ENCODE results near the gene HTR1D.
"Not testable (repeated sequence)": the region's sequence is repeated elsewhere in the genome, so short reads cannot be mapped to it uniquely, and the experiment has no call there.

Gene HTR1D

DNA sequence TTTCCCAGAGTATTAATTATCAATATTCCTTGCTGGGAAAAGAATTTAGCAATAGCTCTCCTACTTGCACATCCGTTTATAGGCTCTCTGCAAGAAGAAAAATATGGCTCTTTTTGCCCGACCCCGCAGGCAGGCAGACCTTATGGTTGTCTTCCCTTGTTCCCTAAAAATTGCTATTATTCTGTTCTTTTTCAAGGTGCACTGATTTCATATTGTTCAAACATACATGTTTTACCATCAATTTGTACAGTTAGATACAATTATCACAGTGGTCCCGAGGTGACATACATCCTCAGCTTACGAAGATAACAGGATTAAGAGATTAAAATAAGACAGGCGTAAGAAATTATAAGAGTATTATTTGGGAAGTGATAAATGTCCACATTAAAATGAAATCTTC, 6.7 kb upstream of the HTR1D start:
- not testable (repeated sequence) for H3K79me2 ChIP-seq (ENCODE audit: control insufficient read depth, insufficient read depth, low read length, poor library complexity); H2AK5ac ChIP-seq (ENCODE audit: low read length); H3K27me3 ChIP-seq (ENCODE audit: insufficient read depth, low read length); H3K9me3 ChIP-seq (ENCODE audit: insufficient read depth, low read depth, low read length); H4K12ac ChIP-seq (ENCODE audit: low read depth, low read length); H3K27ac ChIP-seq (ENCODE audit: low read depth, low read length); H3K23ac ChIP-seq (ENCODE audit: low read length); H3K4me3 ChIP-seq (ENCODE audit: low read depth, low read length); H2BK12ac ChIP-seq (ENCODE audit: low read length); DNase-seq; H3K9ac ChIP-seq (ENCODE audit: low read length); H3K79me1 ChIP-seq (ENCODE audit: low read length); H3K36me3 ChIP-seq (ENCODE audit: control insufficient read depth in 1 of 2, insufficient read depth in 2 of 2, low read length in 2 of 2); H4K91ac ChIP-seq (ENCODE audit: low read depth, low read length); H3K4me1 ChIP-seq (ENCODE audit: control insufficient read depth in 1 of 2, insufficient read depth in 2 of 2, low read length in 2 of 2); H2BK120ac ChIP-seq (ENCODE audit: insufficient read depth, low read length, poor library complexity); H3K4me2 ChIP-seq (ENCODE audit: low read length); H2AFZ ChIP-seq (ENCODE audit: insufficient read depth, low read length, poor library complexity); H3K4ac ChIP-seq (ENCODE audit: low read depth, low read length); H4K8ac ChIP-seq (ENCODE audit: low read depth, low read length); H2BK5ac ChIP-seq (ENCODE audit: low read depth, low read length, poor library complexity); H3K14ac ChIP-seq (ENCODE audit: low read length); H3K18ac ChIP-seq (ENCODE audit: low read length)
- WGBS (ENCODE audit: extremely low coverage, insufficient coverage, insufficient read length), result no CpG with 5 or more reads among the region's 6 CpGs

DNA sequence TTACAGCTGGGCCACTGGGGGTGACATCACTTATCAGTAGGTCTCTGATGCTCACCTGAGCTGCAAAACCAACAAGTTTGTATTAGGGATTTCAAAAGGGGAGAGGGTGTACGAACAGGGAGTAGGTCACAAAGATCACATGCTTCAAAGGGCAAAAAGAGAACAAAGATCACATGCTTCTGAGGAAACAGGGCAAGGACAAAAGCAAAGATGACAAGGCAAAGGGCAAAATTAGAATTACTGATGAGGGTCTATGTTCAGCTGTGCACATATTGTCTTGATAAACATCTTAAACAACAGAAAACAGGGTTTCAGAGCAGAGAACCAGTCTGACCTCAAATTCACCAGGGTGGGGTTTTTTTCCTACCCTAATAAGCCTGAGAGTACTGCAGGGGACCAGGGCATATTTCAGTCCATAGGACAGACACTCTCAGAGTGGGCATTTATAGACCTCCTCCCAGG, 6.2 kb upstream of the HTR1D start:
- H3K27me3 ChIP-seq (ENCODE audit: insufficient read depth, low read length); H3K23ac ChIP-seq (ENCODE audit: low read length): not testable (repeated sequence)
- no CpG with 5 or more reads among the region's 1 CpG for WGBS (ENCODE audit: extremely low coverage, insufficient coverage, insufficient read length)

DNA sequence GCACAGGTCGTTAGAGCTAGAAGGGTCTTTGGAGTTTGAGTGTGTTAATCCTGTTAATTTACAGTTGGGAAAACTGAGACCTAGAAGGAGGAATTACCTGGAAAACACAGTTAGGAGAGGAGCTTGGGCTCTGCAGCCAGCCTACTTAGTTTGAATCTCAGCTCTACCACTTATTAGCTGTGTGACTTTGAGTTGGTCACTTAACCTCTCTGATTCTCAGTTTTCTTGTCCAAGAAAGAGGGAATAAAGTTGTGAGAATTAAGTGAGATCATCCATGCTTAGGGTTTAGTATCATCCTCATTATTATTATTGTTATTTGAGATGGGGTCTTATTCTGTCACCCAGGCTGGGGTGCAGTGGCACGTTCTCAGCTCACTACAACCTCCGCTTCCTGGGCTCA, 5.4 kb upstream of the HTR1D start:
- H3K9me3 ChIP-seq (ENCODE audit: insufficient read depth, low read depth, low read length), result peaks cover 3% of the 10 kb centered on the region
- no CpG with 5 or more reads among the region's 3 CpGs for WGBS (ENCODE audit: extremely low coverage, insufficient coverage, insufficient read length)
- H4K12ac ChIP-seq (ENCODE audit: low read depth, low read length), result no peak overlapping the region
- H3K18ac ChIP-seq (ENCODE audit: low read length), result no peak overlapping the region
- H2AFZ ChIP-seq (ENCODE audit: insufficient read depth, low read length, poor library complexity), result no peak overlapping the region
- no peak overlapping the region for H2BK12ac ChIP-seq (ENCODE audit: low read length)
- H4K8ac ChIP-seq (ENCODE audit: low read depth, low read length), result no peak overlapping the region
- H3K36me3 ChIP-seq (ENCODE audit: control insufficient read depth in 1 of 2, insufficient read depth in 2 of 2, low read length in 2 of 2), result no peaks in the 10 kb centered on the region
- no peak overlapping the region for H3K4me2 ChIP-seq (ENCODE audit: low read length)
- H4K91ac ChIP-seq (ENCODE audit: low read depth, low read length), result no peak overlapping the region
- no peak overlapping the region for H2BK5ac ChIP-seq (ENCODE audit: low read depth, low read length, poor library complexity)
- H3K4me1 ChIP-seq (ENCODE audit: control insufficient read depth in 1 of 2, insufficient read depth in 2 of 2, low read length in 2 of 2), result peaks cover 0 to 3% of the 10 kb centered on the region in 2 experiments
- no peaks in the 10 kb centered on the region for H3K79me1 ChIP-seq (ENCODE audit: low read length)
- H3K27me3 ChIP-seq (ENCODE audit: insufficient read depth, low read length), result peaks cover under 1% of the 10 kb centered on the region
- no peak overlapping the region for H2AK5ac ChIP-seq (ENCODE audit: low read length)
- no peaks in the 10 kb centered on the region for H3K79me2 ChIP-seq (ENCODE audit: control insufficient read depth, insufficient read depth, low read length, poor library complexity)
- H3K9ac ChIP-seq (ENCODE audit: low read length), result no peak overlapping the region
- DNase-seq, result no peak
- no peak overlapping the region for H2BK120ac ChIP-seq (ENCODE audit: insufficient read depth, low read length, poor library complexity)
- no peak overlapping the region for H3K14ac ChIP-seq (ENCODE audit: low read length)
- H3K27ac ChIP-seq (ENCODE audit: low read depth, low read length), result no peak overlapping the region
- no peak overlapping the region for H3K4ac ChIP-seq (ENCODE audit: low read depth, low read length)
- no peak overlapping the region for H3K23ac ChIP-seq (ENCODE audit: low read length)
- H3K4me3 ChIP-seq (ENCODE audit: low read depth, low read length), result no peak overlapping the region

More for the DNA sequence above, 6.2 kb upstream of the HTR1D start:
- H2BK120ac ChIP-seq (ENCODE audit: insufficient read depth, low read length, poor library complexity); H3K4me3 ChIP-seq (ENCODE audit: low read depth, low read length); H4K91ac ChIP-seq (ENCODE audit: low read depth, low read length); H3K14ac ChIP-seq (ENCODE audit: low read length); H3K18ac ChIP-seq (ENCODE audit: low read length); H3K4me2 ChIP-seq (ENCODE audit: low read length); H2AFZ ChIP-seq (ENCODE audit: insufficient read depth, low read length, poor library complexity); DNase-seq; H3K4ac ChIP-seq (ENCODE audit: low read depth, low read length); H2AK5ac ChIP-seq (ENCODE audit: low read length); H4K12ac ChIP-seq (ENCODE audit: low read depth, low read length); H2BK5ac ChIP-seq (ENCODE audit: low read depth, low read length, poor library complexity); H2BK12ac ChIP-seq (ENCODE audit: low read length); H3K9ac ChIP-seq (ENCODE audit: low read length); H3K79me2 ChIP-seq (ENCODE audit: control insufficient read depth, insufficient read depth, low read length, poor library complexity); H3K79me1 ChIP-seq (ENCODE audit: low read length); H3K4me1 ChIP-seq (ENCODE audit: control insufficient read depth in 1 of 2, insufficient read depth in 2 of 2, low read length in 2 of 2); H3K36me3 ChIP-seq (ENCODE audit: control insufficient read depth in 1 of 2, insufficient read depth in 2 of 2, low read length in 2 of 2); H4K8ac ChIP-seq (ENCODE audit: low read depth, low read length); H3K27ac ChIP-seq (ENCODE audit: low read depth, low read length); H3K9me3 ChIP-seq (ENCODE audit: insufficient read depth, low read depth, low read length): not testable (repeated sequence)

DNA sequence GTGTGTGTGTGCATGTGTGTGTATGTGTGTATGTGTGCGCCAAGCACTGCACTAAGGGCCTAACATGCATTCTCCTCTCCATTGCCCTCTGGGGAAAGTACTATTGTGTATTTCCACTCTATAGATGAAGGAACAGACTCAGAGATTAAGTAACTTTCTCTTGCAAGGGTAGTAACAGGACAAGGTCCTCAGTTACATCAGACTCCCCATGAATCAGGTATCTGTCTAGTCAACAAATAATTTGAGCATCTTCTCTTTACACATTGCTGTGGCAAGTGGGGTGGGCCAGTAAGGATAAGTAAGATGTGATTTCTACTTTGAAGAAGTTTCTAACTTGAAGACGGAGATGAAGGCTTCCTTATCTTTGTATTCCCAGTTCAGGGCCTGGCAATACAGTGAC, 5.0 kb upstream of the HTR1D start:
- Histone ChIP-seq H3K18ac (ENCODE audit: low read length) (no peak overlapping the region), H3K23ac (ENCODE audit: low read length) (no peak overlapping the region), H3K9ac (ENCODE audit: low read length) (no peak overlapping the region), H3K4me1 (ENCODE audit: control insufficient read depth in 1 of 2, insufficient read depth in 2 of 2, low read length in 2 of 2) (peaks cover 0 to 3% of the 10 kb centered on the region in 2 experiments), H3K4me2 (ENCODE audit: low read length) (no peak overlapping the region), H2BK120ac (ENCODE audit: insufficient read depth, low read length, poor library complexity) (no peak overlapping the region), H2AFZ (ENCODE audit: insufficient read depth, low read length, poor library complexity) (no peak overlapping the region), H3K36me3 (ENCODE audit: control insufficient read depth in 1 of 2, insufficient read depth in 2 of 2, low read length in 2 of 2) (no peaks in the 10 kb centered on the region), H2BK5ac (ENCODE audit: low read depth, low read length, poor library complexity) (no peak overlapping the region), H3K14ac (ENCODE audit: low read length) (no peak overlapping the region), H3K79me1 (ENCODE audit: low read length) (no peaks in the 10 kb centered on the region), H4K12ac (ENCODE audit: low read depth, low read length) (no peak overlapping the region), H3K79me2 (ENCODE audit: control insufficient read depth, insufficient read depth, low read length, poor library complexity) (no peaks in the 10 kb centered on the region), H4K91ac (ENCODE audit: low read depth, low read length) (no peak overlapping the region), H3K27ac (ENCODE audit: low read depth, low read length) (no peak overlapping the region), H2BK12ac (ENCODE audit: low read length) (no peak overlapping the region), H3K4me3 (ENCODE audit: low read depth, low read length) (no peak overlapping the region), H2AK5ac (ENCODE audit: low read length) (no peak overlapping the region), H4K8ac (ENCODE audit: low read depth, low read length) (no peak overlapping the region), H3K27me3 (ENCODE audit: insufficient read depth, low read length) (peaks cover 4% of the 10 kb centered on the region), H3K4ac (ENCODE audit: low read depth, low read length) (no peak overlapping the region), H3K9me3 (ENCODE audit: insufficient read depth, low read depth, low read length) (peaks cover 3% of the 10 kb centered on the region)
- DNase-seq, result no peak
- WGBS (ENCODE audit: extremely low coverage, insufficient coverage, insufficient read length), result no CpG with 5 or more reads among the region's 2 CpGs

Measured in trophoblast cell (in vitro differentiated cells and primary cell).